ENCODE results near the gene PITX2. TPM values are rescaled to one million over a fixed set of nuclear protein-coding genes. Genes with fewer than 3 reads are reported as not detected.

Gene PITX2
- polyA plus RNA-seq, 3 donors, result not detected

DNA sequence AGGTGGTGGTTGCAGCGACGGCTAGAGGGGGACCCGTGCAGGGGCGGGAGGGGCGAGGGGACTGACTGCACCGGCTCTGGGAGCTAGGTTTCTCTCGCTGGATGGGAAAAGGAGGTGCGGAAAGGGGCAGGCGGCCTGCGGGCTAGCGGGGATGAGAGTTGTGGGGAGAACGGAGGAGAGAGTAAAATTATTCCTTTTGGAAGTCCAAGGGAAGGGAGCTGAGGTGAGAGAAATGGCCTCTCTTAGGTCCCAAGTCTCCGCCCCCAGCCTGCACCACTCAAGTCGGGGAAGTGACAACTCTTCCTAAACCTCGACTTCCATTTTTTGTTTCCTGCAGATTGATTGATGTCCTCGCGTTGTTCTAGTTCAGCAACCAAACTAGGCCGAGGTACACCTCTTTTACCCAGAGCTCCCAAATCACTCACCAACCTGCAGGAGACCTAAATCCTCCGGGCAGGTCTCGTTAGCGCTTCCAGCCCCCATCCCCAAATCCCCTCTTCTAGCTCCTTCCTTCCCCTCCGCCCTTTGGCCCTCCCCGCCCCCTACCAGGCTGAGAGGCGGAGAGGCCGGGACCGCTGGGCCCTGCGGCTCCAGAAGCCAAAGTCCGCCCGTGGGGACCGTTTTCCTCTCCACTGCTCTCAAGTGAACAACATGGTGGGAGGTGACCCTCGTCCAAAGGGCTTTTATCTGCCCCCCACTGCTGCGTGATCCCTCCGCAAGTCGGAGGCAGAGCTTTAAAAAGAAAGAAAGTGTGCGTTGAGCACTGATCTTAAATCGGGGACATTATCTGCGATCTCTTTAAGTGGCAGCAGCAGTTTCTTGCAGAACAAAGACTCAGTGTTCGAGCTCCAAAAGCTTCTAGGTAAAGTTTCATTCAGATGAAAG, 7.3 kb downstream of the PITX2 start:
- peaks cover 96 to 98% (median 96%) of the 10 kb centered on the region in 3 donors for H3K27me3 Mint-ChIP-seq (ENCODE audit: low read depth in 3 of 3)
- H3K36me3 Mint-ChIP-seq, result peaks cover 5 to 8% of the 10 kb centered on the region in 2 donors
- Histone ChIP-seq H3K4me2 (replicated peaks; ENCODE audit: extremely low read depth, low read length, poor library complexity, severe bottlenecking) (no peak overlapping the region), H3K36me3 (replicated peaks in 1 of 2; ENCODE audit: control insufficient read depth in 1 of 2, insufficient read depth in 2 of 2, low read length in 2 of 2) (no peaks in the 10 kb centered on the region), H3K4me1 (ENCODE audit: control insufficient read depth in 1 of 2, insufficient read depth in 2 of 2, low read length in 2 of 2) (peaks cover 0 to 3% of the 10 kb centered on the region in 2 donors), H3K27ac (ENCODE audit: low read depth in 1 of 2, low read length in 2 of 2) (no peak overlapping the region), H2AFZ (ENCODE audit: insufficient read depth, low read depth, low read length, poor library complexity, severe bottlenecking) (no peak overlapping the region), H4K20me1 (ENCODE audit: insufficient read depth, low read length) (no peaks in the 10 kb centered on the region), H3K27me3 (ENCODE audit: control insufficient read depth in 2 of 2, insufficient read depth in 2 of 2, low read length in 2 of 2) (peaks cover 99% of the 10 kb centered on the region in 2 donors), H3K9ac (ENCODE audit: insufficient read depth, low read length, poor library complexity, severe bottlenecking) (no peak overlapping the region), H3K4me3 (replicated peaks in 1 of 3; ENCODE audit: low read depth in 2 of 3, low read length in 3 of 3) (no peak overlapping the region), H3K79me2 (ENCODE audit: insufficient read depth, low read length) (no peaks in the 10 kb centered on the region), H3K9me3 (replicated peaks in 1 of 2; ENCODE audit: control insufficient read depth in 1 of 2, insufficient read depth in 1 of 2, low read length in 2 of 2) (peaks cover 11 to 65% of the 10 kb centered on the region in 2 donors)
- H3K4me3 Mint-ChIP-seq, result peak overlapping the region in 1 of 2 donors; percentile 79
- no peak overlapping the region for H3K27ac Mint-ChIP-seq
- TF ChIP-seq, protein P1, sequence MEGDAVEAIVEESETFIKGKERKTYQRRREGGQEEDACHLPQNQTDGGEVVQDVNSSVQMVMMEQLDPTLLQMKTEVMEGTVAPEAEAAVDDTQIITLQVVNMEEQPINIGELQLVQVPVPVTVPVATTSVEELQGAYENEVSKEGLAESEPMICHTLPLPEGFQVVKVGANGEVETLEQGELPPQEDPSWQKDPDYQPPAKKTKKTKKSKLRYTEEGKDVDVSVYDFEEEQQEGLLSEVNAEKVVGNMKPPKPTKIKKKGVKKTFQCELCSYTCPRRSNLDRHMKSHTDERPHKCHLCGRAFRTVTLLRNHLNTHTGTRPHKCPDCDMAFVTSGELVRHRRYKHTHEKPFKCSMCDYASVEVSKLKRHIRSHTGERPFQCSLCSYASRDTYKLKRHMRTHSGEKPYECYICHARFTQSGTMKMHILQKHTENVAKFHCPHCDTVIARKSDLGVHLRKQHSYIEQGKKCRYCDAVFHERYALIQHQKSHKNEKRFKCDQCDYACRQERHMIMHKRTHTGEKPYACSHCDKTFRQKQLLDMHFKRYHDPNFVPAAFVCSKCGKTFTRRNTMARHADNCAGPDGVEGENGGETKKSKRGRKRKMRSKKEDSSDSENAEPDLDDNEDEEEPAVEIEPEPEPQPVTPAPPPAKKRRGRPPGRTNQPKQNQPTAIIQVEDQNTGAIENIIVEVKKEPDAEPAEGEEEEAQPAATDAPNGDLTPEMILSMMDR (IDR thresholded peaks at IDR 0.05), result no peak
- peaks cover 0 to 49% (median 32%) of the 10 kb centered on the region in 7 donors for H3K9me3 Mint-ChIP-seq
- peaks cover 24% of the 10 kb centered on the region for H3K4me1 Mint-ChIP-seq
- intact Hi-C loops (cut with micrococcal nuclease), result no loop called here
- 5% methylated on average over 31 of the region's 38 CpGs for WGBS (ENCODE audit: insufficient coverage)
- DNase-seq, result no peak

DNA sequence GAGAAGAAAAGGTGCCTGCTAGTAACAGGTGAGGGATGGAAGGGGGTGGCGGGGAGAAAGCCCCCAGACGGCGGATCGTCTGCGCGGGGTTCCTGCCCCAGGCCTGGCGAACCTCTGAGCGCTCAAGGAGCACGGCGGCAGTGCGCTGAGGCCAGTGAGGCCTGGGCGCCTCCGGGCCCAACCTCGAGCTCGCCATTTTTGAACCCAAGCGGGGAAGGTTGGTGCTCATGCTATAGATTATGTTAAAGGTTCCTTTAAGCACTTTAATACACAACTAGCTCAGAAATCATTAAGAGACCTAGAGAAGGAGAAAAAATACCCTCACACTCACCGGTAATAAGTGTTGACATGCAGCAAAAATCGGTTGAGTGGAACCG, 7.9 kb downstream of the PITX2 start:
- H4K20me1 ChIP-seq (ENCODE audit: insufficient read depth, low read length), result no peaks in the 10 kb centered on the region
- no peak overlapping the region for H3K4me3 ChIP-seq (replicated peaks in 1 of 3; ENCODE audit: low read depth in 2 of 3, low read length in 3 of 3)
- Mint-ChIP-seq H3K27ac (no peak overlapping the region), H3K27me3 (ENCODE audit: low read depth in 3 of 3) (peaks cover 95 to 98% (median 95%) of the 10 kb centered on the region in 3 donors), H3K9me3 (peaks cover 0 to 49% (median 32%) of the 10 kb centered on the region in 7 donors), H3K36me3 (peaks cover 5 to 8% of the 10 kb centered on the region in 2 donors), H3K4me3 (peak overlapping the region in 1 of 2 donors; percentile 79), H3K4me1 (peaks cover 20% of the 10 kb centered on the region)
- H3K4me2 ChIP-seq (replicated peaks; ENCODE audit: extremely low read depth, low read length, poor library complexity, severe bottlenecking), result no peak overlapping the region
- TF ChIP-seq, protein P1 (IDR thresholded peaks at IDR 0.05), result no peak
- no peaks in the 10 kb centered on the region for H3K36me3 ChIP-seq (replicated peaks in 1 of 2; ENCODE audit: control insufficient read depth in 1 of 2, insufficient read depth in 2 of 2, low read length in 2 of 2)
- H2AFZ ChIP-seq (ENCODE audit: insufficient read depth, low read depth, low read length, poor library complexity, severe bottlenecking), result no peak overlapping the region
- no peak overlapping the region for H3K9ac ChIP-seq (ENCODE audit: insufficient read depth, low read length, poor library complexity, severe bottlenecking)
- peaks cover 0 to 3% of the 10 kb centered on the region in 2 donors for H3K4me1 ChIP-seq (ENCODE audit: control insufficient read depth in 1 of 2, insufficient read depth in 2 of 2, low read length in 2 of 2)
- H3K27ac ChIP-seq (ENCODE audit: low read depth in 1 of 2, low read length in 2 of 2), result no peak overlapping the region
- 20% methylated on average over 10 of the region's 19 CpGs for WGBS (ENCODE audit: insufficient coverage)
- peaks cover 99% of the 10 kb centered on the region in 2 donors for H3K27me3 ChIP-seq (ENCODE audit: control insufficient read depth in 2 of 2, insufficient read depth in 2 of 2, low read length in 2 of 2)
- H3K9me3 ChIP-seq (replicated peaks in 1 of 2; ENCODE audit: control insufficient read depth in 1 of 2, insufficient read depth in 1 of 2, low read length in 2 of 2), result peaks cover 11 to 69% of the 10 kb centered on the region in 2 donors
- no peak for DNase-seq
- intact Hi-C loops (cut with micrococcal nuclease), result no loop called here
- H3K79me2 ChIP-seq (ENCODE audit: insufficient read depth, low read length), result no peaks in the 10 kb centered on the region

All from CD14-positive monocyte (primary cell).